D721Med (cell line): Measurements from ENCODE around the gene TIMM10.

Source experiments
- DNase-seq: peaks from one replicate; pipeline ENCODE4 v3.0.0; 2011; ENCODE audit warnings: low spot score; ENCODE audit not compliant: insufficient read length
- FAIRE-seq: peaks from 2 replicates; lab custom pipeline; 2011; peaks lifted over from hg19 to GRCh38; lab: Jason Lieb, UNC
- CTCF ChIP-seq: IDR thresholded peaks from 2 replicates; pipeline ENCODE4 v1.5.1; 2012; ENCODE audit warnings: mild to moderate bottlenecking, control low read depth; ENCODE audit not compliant: insufficient read depth; ENCODE audit errors: missing control alignments

The TIMM10 gene

GRCh38 chr11:57566905-57567514, 36.5 kb upstream of the TIMM10 start:
- DNase-seq = no peak
- TF ChIP-seq CTCF = no peak
- no peak for FAIRE-seq

- DNase-seq = no peak
- FAIRE-seq = no peak
- TF ChIP-seq CTCF = no peak
Observed at GRCh38 chr11:57566005-57566904, 35.7 kb upstream of the TIMM10 start.

GRCh38 chr11:57562596-57562995, 32.0 kb upstream of the TIMM10 start:
- no peak for FAIRE-seq
- DNase-seq = no peak
- TF ChIP-seq CTCF = peak; percentile 59

GRCh38 chr11:57560146-57560545, 29.6 kb upstream of the TIMM10 start:
- no peak for TF ChIP-seq CTCF
- no peak for DNase-seq
- FAIRE-seq = no peak

- FAIRE-seq (no peak), DNase-seq (no peak)
- no peak for TF ChIP-seq CTCF
Observed at GRCh38 chr11:57556041-57556440, 25.5 kb upstream of the TIMM10 start.

- DNase-seq (no peak), FAIRE-seq (no peak)
- no peak for TF ChIP-seq CTCF
Observed at GRCh38 chr11:57555393-57555792, 24.8 kb upstream of the TIMM10 start.

GRCh38 chr11:57552479-57552878, 21.9 kb upstream of the TIMM10 start:
- DNase-seq (no peak), FAIRE-seq (no peak)
- TF ChIP-seq CTCF = no peak
